Liver (tissue), 9 donors: ENCODE results near the gene MCCC1. TPM values are rescaled to one million over a fixed set of nuclear protein-coding genes. Genes with fewer than 3 reads are reported as not detected.
"Not testable (repeated sequence)": the region's sequence is repeated elsewhere in the genome, so short reads cannot be mapped to it uniquely, and the experiment has no call there.

Experiments
- DNase-seq: peaks from one replicate; pipeline ENCODE4 v3.0.0-alpha.2; 2017; ENCODE audit warnings: low spot score
- H3K27ac ChIP-seq, 2 donors: one replicate each; pipeline ENCODE4 v1.7.0; 2013; ENCODE audit warnings: inconsistent platforms in 2 of 2, low read length in 2 of 2, control low read depth in 1 of 2, low read depth in 1 of 2, mild to moderate bottlenecking in 1 of 2
- H3K27me3 ChIP-seq, 4 donors: one replicate each; pipeline versions ENCODE4 v1.6.1 to v1.7.0; 2013; ENCODE audit warnings: low read length in 3 of 4, inconsistent platforms in 1 of 4, mild to moderate bottlenecking in 1 of 4, moderate library complexity in 1 of 4; ENCODE audit not compliant: control insufficient read depth in 4 of 4, insufficient read depth in 4 of 4
- H3K36me3 ChIP-seq, 4 donors: one replicate each; pipeline versions ENCODE4 v1.6.1 to v1.7.0; 2013; ENCODE audit warnings: low read length in 3 of 4, mild to moderate bottlenecking in 3 of 4, low read depth in 1 of 4, moderate library complexity in 1 of 4; ENCODE audit not compliant: control insufficient read depth in 4 of 4, insufficient read depth in 3 of 4
- H3K4me1 ChIP-seq, 4 donors: one replicate each; pipeline versions ENCODE4 v1.6.1 to v1.7.0; 2013; ENCODE audit warnings: low read length in 3 of 4, mild to moderate bottlenecking in 3 of 4, moderate library complexity in 1 of 4; ENCODE audit not compliant: control insufficient read depth in 4 of 4, insufficient read depth in 4 of 4
- H3K4me3 ChIP-seq, 3 donors: one replicate each; pipeline versions ENCODE4 v1.6.1 to v1.7.0; 2013; ENCODE audit warnings: low read length in 3 of 3, control low read depth in 1 of 3, low read depth in 1 of 3, mild to moderate bottlenecking in 1 of 3
- H3K9ac ChIP-seq, 2 donors: one replicate each; pipeline ENCODE4 v1.7.0; 2013; ENCODE audit warnings: low read length in 2 of 2, mild to moderate bottlenecking in 2 of 2, moderate library complexity in 2 of 2, control low read depth in 1 of 2, low read depth in 1 of 2
- H3K9me3 ChIP-seq, 4 donors: one replicate each; pipeline versions ENCODE4 v1.6.1 to v1.7.0; 2013; ENCODE audit warnings: low read length in 3 of 4; ENCODE audit not compliant: control insufficient read depth in 4 of 4
- ATF3 ChIP-seq: IDR thresholded peaks from 2 replicates; pipeline ENCODE4 v1.6.1; 2016; ENCODE audit warnings: antibody characterized with exemption
- EGR1 ChIP-seq, 2 donors: IDR thresholded peaks; 2 replicates each; pipeline ENCODE4 v1.6.1; 2016 to 2018; ENCODE audit warnings: antibody characterized with exemption in 2 of 2, low read depth in 2 of 2
- FOXA1 ChIP-seq: IDR thresholded peaks from 2 replicates; pipeline ENCODE4 v1.6.1; 2016; ENCODE audit warnings: antibody characterized with exemption
- FOXA2 ChIP-seq: IDR thresholded peaks from 2 replicates; pipeline ENCODE4 v1.6.1; 2016; ENCODE audit warnings: antibody characterized with exemption
- JUND ChIP-seq, 2 donors: IDR thresholded peaks; 2 replicates each; pipeline ENCODE4 v1.6.1; 2016; ENCODE audit warnings: antibody characterized with exemption in 2 of 2
- NR2F2 ChIP-seq: IDR thresholded peaks from 2 replicates; pipeline ENCODE4 v1.6.1; 2016; ENCODE audit warnings: antibody characterized with exemption
- REST ChIP-seq: IDR thresholded peaks from 2 replicates; pipeline ENCODE4 v1.6.1; 2016; ENCODE audit warnings: antibody characterized with exemption, mild to moderate bottlenecking
- RXRA ChIP-seq, 2 donors: IDR thresholded peaks; 2 replicates each; pipeline ENCODE4 v1.6.1; 2017 to 2018; ENCODE audit warnings: antibody characterized with exemption in 2 of 2, mild to moderate bottlenecking in 1 of 2
- SP1 ChIP-seq: IDR thresholded peaks from 2 replicates; pipeline ENCODE4 v1.6.1; 2018; ENCODE audit warnings: antibody characterized with exemption, mild to moderate bottlenecking
- TAF1 ChIP-seq: conservative IDR thresholded peaks from 2 replicates; pipeline ENCODE4 v1.6.1; 2016; ENCODE audit warnings: antibody characterized with exemption, mild to moderate bottlenecking
- YY1 ChIP-seq: IDR thresholded peaks from 2 replicates; pipeline ENCODE4 v1.6.1; 2016; ENCODE audit warnings: antibody characterized with exemption, mild to moderate bottlenecking
- ZBTB33 ChIP-seq: IDR thresholded peaks from 2 replicates; pipeline ENCODE4 v1.6.1; 2016; ENCODE audit warnings: antibody characterized with exemption
- whole genome bisulfite sequencing: extraction: QIAGEN DNeasy Blood & Tissue Kit; methylation state at CpG from one replicate; pipeline ENCODE4 v1.1.7; 2013; 5-methylcytosine and 5-hydroxymethylcytosine counted together
- polyA plus RNA-seq, 2 donors: library from polyadenylated mRNA; stranded (reverse) in 1 of 2; unstranded in 1 of 2; fragments of 200-250 nt in 1 of 2; fragments of >200 nt in 1 of 2; fragmentation: Nextera tagmentation in 1 of 2; extraction: Ambion mirVana in 1 of 2; gene quantifications; one replicate each; pipeline versions ENCODE4 v1.2.1 to v1.2.3, GENCODE V29; 2013 to 2015
- total RNA-seq, 2 donors: library from RNA; depleted of rRNA; stranded (reverse); fragments of >200 nt; gene quantifications; one replicate each; pipeline ENCODE4 v1.2.3, GENCODE V29; 2014
- donor health status: healthy.
- donor health status: healthy.
- donor health status: healthy.
- donor health status: healthy.
- donor health status: healthy.

The MCCC1 gene
- total and polyA plus RNA-seq, 4 donors: 23.4 to 40.0 (median 34.5) TPM

DNA sequence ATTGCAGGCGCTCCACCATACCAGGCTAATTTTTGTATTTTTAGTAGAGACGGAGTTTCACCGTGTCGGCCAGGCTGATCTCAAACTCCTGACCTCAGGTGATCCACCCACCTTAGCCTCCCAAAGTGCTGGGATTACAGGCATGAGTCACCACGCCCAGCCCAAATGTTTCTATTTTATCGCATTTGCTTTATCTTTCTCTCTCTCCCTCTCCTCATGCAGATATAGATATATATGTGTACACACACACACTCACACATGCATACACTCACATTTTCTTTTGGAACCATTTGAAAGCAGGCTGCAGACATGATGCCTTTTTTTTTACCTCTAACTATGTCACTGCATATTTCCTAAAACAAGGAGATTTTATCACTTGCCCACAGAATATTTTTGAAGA is 7.3 kb upstream of the MCCC1 start:
- H3K27me3 ChIP-seq: no peaks in the 10 kb centered on the region
- TF ChIP-seq JUND (IDR thresholded peaks at IDR 0.05): no peak
- TF ChIP-seq SP1: no peak
- no peak for TF ChIP-seq EGR1 (IDR thresholded peaks at IDR 0.05; ENCODE audit: low read depth in 2 of 2)
- TF ChIP-seq TAF1: no peak
- TF ChIP-seq RXRA (IDR thresholded peaks at IDR 0.05): no peak
- TF ChIP-seq ATF3: no peak
- no peak for TF ChIP-seq FOXA2
- TF ChIP-seq FOXA1: no peak
- no peak overlapping the region for H3K9ac ChIP-seq
- no peak overlapping the region for H3K27ac ChIP-seq
- no peaks in the 10 kb centered on the region for H3K36me3 ChIP-seq
- no peaks in the 10 kb centered on the region for H3K9me3 ChIP-seq
- H3K4me1 ChIP-seq: peaks cover 3 to 12% (median 7%) of the 10 kb centered on the region in 4 donors
- H3K4me3 ChIP-seq: no peak overlapping the region
- 70% methylated on average over 6 of the region's 6 CpGs for WGBS
- DNase-seq: no peak

DNA sequence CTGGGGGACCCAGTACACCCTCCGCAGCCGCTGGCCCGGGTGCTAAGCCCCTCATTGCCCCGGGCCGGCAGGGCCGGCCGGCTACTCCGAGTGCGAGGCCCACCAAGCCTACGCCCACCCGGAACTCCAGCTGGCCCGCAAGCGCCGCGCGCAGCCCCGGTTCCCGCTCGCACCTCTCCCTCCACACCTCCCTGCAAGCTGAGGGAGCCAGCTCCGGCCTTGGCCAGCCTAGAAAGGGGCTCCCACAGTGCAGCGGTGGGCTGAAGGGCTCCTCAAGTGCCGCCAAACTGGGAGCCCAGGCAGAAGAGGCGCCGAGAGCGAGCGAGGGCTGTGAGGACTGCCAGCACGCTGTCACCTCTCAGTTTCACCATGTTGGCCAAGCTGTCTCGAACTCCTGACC is 4.7 kb upstream of the MCCC1 start:
- H3K9ac ChIP-seq, DNase-seq, H3K27ac ChIP-seq, H3K9me3 ChIP-seq, H3K4me3 ChIP-seq, H3K36me3 ChIP-seq, H3K27me3 ChIP-seq: not testable (repeated sequence)
- 97% methylated on average over 28 of the region's 28 CpGs for WGBS
- peaks cover 3 to 22% (median 16%) of the 10 kb centered on the region in 4 donors for H3K4me1 ChIP-seq

- peaks cover 4 to 18% (median 15%) of the 10 kb centered on the region in 4 donors for H3K4me1 ChIP-seq
- 98% methylated on average over 19 of the region's 24 CpGs for WGBS
- not testable (repeated sequence) for H3K9me3 ChIP-seq, H3K36me3 ChIP-seq, H3K4me3 ChIP-seq, DNase-seq, H3K27me3 ChIP-seq, H3K27ac ChIP-seq, H3K9ac ChIP-seq
Measured at GRCh38 chr3:183101040-183101439, 1.7 kb upstream of the MCCC1 start.

DNA sequence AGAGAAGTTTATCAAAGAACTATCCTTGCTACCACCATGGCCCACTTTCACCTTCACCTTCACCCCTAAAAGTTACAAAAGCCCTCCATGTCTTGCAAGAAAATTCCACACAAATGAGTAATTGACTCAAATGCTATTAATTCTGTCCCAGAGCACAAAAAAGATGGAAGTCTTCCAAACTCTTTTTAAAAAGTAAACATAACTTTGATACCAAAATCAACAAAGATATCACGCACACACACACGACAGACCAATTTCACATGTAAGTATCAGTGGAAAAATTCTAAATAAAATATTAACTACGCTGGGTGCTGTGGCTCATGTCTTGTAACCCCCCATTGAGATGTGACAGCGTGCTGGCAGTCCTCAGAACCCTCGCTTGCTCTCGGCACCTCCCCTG is 1.1 kb upstream of the MCCC1 start:
- Histone ChIP-seq H3K36me3 (no peaks in the 10 kb centered on the region), H3K27ac (peak overlapping the region in 1 of 2 donors; percentile 88), H3K9ac (no peak overlapping the region), H3K4me3 (no peak overlapping the region), H3K9me3 (no peaks in the 10 kb centered on the region), H3K27me3 (no peaks in the 10 kb centered on the region), H3K4me1 (peaks cover 4 to 18% (median 15%) of the 10 kb centered on the region in 4 donors)
- no peak for DNase-seq
- WGBS: 58% methylated on average over 6 of the region's 6 CpGs
- TF ChIP-seq NR2F2: no peak
- TF ChIP-seq YY1: no peak
- no peak for TF ChIP-seq REST
- no peak for TF ChIP-seq ZBTB33
- TF ChIP-seq FOXA1: no peak
